ENCODE measurements around the gene LAMTOR3. TPM values are rescaled to one million over a fixed set of nuclear protein-coding genes. Genes with fewer than 3 reads are reported as not detected.
"Not testable (repeated sequence)": the region's sequence is repeated elsewhere in the genome, so short reads cannot be mapped to it uniquely, and the experiment has no call there.

LAMTOR3 gene
- total RNA-seq, 1 experiment from 2014 or later, result 33.6 TPM

DNA sequence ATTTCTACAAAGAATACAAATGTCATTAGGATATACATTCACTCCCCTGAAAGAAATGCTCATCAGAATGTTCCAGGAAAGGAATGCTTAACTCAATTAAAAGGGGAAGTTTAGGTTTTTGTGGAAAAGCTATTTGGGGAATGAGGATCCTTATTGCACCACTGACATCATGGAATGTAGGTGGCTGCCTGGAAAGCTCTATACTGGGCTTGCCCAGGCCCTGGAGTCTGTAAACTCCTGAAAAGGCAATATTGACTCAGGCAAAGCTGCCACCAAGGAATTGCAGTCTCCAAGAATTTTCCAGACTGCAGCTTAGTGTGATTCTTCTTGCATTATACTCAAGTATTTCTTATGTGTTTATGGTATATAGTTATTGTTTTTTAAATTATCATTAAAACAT, 61.9 kb downstream of the LAMTOR3 start:
- Mint-ChIP-seq H3K9me3 (ENCODE audit: unreplicated experiment) (no peaks in the 10 kb centered on the region), H3K4me1 (ENCODE audit: low read depth, unreplicated experiment) (no peaks in the 10 kb centered on the region), H3K36me3 (ENCODE audit: insufficient read depth, unreplicated experiment) (peaks cover 5% of the 10 kb centered on the region), H3K4me3 (ENCODE audit: unreplicated experiment) (no peak overlapping the region), H3K27ac (ENCODE audit: unreplicated experiment) (no peak overlapping the region), H3K27me3 (ENCODE audit: insufficient read depth, unreplicated experiment) (peaks cover 2% of the 10 kb centered on the region)
- POLR2A ChIA-PET, result no interaction called here
- H3K27me3 ChIP-seq (replicated peaks; ENCODE audit: control insufficient read depth, insufficient read depth, low read length), result no peaks in the 10 kb centered on the region
- TF ChIP-seq, protein P1, sequence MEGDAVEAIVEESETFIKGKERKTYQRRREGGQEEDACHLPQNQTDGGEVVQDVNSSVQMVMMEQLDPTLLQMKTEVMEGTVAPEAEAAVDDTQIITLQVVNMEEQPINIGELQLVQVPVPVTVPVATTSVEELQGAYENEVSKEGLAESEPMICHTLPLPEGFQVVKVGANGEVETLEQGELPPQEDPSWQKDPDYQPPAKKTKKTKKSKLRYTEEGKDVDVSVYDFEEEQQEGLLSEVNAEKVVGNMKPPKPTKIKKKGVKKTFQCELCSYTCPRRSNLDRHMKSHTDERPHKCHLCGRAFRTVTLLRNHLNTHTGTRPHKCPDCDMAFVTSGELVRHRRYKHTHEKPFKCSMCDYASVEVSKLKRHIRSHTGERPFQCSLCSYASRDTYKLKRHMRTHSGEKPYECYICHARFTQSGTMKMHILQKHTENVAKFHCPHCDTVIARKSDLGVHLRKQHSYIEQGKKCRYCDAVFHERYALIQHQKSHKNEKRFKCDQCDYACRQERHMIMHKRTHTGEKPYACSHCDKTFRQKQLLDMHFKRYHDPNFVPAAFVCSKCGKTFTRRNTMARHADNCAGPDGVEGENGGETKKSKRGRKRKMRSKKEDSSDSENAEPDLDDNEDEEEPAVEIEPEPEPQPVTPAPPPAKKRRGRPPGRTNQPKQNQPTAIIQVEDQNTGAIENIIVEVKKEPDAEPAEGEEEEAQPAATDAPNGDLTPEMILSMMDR (IDR thresholded peaks at IDR 0.05; ENCODE audit: insufficient read depth in 1 of 2, low read depth in 1 of 2, low read length in 1 of 2, severe bottlenecking in 1 of 2, unreplicated experiment in 1 of 2), result no peak
- no TSS peak for BruUV-seq (replicated peaks)
- H3K4me3 ChIP-seq (ENCODE audit: low read depth, low read length), result no peak overlapping the region
- H3K36me3 ChIP-seq (ENCODE audit: control insufficient read depth, insufficient read depth, low read length), result no peaks in the 10 kb centered on the region
- intact Hi-C loops (cut with micrococcal nuclease; ENCODE audit: unreplicated experiment), result no loop called here
- H3K9me3 ChIP-seq, result no peaks in the 10 kb centered on the region
- peaks cover 3% of the 10 kb centered on the region; the same call in 1 of the 2 replicates for H3K4me1 ChIP-seq
- DNase-seq, result no peak
- CTCF ChIA-PET, result interaction anchor here (0.6 kb wide), 1 partner anchor 773 kb away, joined by 5 read pairs; no protein-coding TSS in a partner anchor

DNA sequence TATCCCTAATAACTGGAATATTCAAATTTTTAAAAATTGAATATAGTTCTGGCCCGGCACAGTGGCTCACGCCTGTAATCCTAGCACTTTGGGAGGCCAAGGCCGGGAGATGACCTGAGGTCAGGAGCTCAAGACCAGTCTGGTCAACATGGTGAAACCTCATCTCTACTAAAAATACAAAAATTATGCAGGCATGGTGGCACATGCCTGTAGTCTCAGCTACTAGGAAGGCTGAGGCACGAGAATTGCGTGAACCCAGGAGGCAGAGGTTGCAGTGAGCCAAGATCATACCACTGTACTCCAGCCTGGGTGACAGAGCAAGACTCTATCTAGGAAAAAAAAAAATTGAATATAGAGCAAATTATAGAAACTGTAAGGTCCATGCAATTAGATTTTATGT, 64.2 kb downstream of the LAMTOR3 start:
- H3K4me1 Mint-ChIP-seq (ENCODE audit: low read depth, unreplicated experiment); H3K27ac Mint-ChIP-seq (ENCODE audit: unreplicated experiment); H3K27me3 ChIP-seq (replicated peaks; ENCODE audit: control insufficient read depth, insufficient read depth, low read length); H3K9me3 ChIP-seq; H3K27me3 Mint-ChIP-seq (ENCODE audit: insufficient read depth, unreplicated experiment); H3K36me3 ChIP-seq (ENCODE audit: control insufficient read depth, insufficient read depth, low read length); intact Hi-C loops (cut with micrococcal nuclease; ENCODE audit: unreplicated experiment); H3K4me3 Mint-ChIP-seq (ENCODE audit: unreplicated experiment); H3K9me3 Mint-ChIP-seq (ENCODE audit: unreplicated experiment); DNase-seq; H3K36me3 Mint-ChIP-seq (ENCODE audit: insufficient read depth, unreplicated experiment); BruUV-seq (replicated peaks); POLR2A ChIA-PET; H3K4me1 ChIP-seq; H3K4me3 ChIP-seq (ENCODE audit: low read depth, low read length); CTCF ChIA-PET: not testable (repeated sequence)

DNA sequence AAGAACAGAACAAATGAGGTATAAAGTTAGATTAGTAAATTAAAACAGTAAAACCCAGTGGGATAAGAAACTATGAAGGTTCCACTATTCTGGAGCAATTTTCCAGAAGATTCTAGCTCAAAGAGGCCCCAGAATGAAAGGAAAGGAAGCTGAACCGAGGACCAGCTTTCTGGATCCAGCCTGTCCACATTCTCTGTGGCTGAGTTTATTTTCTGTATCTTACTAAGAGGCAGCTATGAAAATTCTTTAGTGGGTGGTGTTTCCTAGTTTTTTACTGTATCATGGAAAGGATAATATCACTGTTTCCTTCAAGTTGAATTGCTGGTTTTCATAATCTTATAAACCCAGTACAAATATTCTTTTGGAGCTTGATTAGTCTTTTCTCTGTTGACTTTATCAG, 65.8 kb downstream of the LAMTOR3 start:
- Mint-ChIP-seq H3K9me3 (ENCODE audit: unreplicated experiment) (no peaks in the 10 kb centered on the region), H3K4me1 (ENCODE audit: low read depth, unreplicated experiment) (peaks cover 6% of the 10 kb centered on the region), H3K4me3 (ENCODE audit: unreplicated experiment) (no peak overlapping the region), H3K27me3 (ENCODE audit: insufficient read depth, unreplicated experiment) (no peaks in the 10 kb centered on the region), H3K36me3 (ENCODE audit: insufficient read depth, unreplicated experiment) (peaks cover 5% of the 10 kb centered on the region), H3K27ac (ENCODE audit: unreplicated experiment) (no peak overlapping the region)
- intact Hi-C loops (cut with micrococcal nuclease; ENCODE audit: unreplicated experiment), result no loop called here
- POLR2A ChIA-PET, result no interaction called here
- TF ChIP-seq, protein P1 (IDR thresholded peaks at IDR 0.05; ENCODE audit: insufficient read depth in 1 of 2, low read depth in 1 of 2, low read length in 1 of 2, severe bottlenecking in 1 of 2, unreplicated experiment in 1 of 2), result no peak
- no TSS peak for BruUV-seq (replicated peaks)
- Histone ChIP-seq H3K4me3 (ENCODE audit: low read depth, low read length) (no peak overlapping the region), H3K4me1 (peaks cover 3% of the 10 kb centered on the region; the same call in 1 of the 2 replicates), H3K9me3 (no peaks in the 10 kb centered on the region), H3K27me3 (replicated peaks; ENCODE audit: control insufficient read depth, insufficient read depth, low read length) (no peaks in the 10 kb centered on the region), H3K36me3 (ENCODE audit: control insufficient read depth, insufficient read depth, low read length) (no peaks in the 10 kb centered on the region)
- CTCF ChIA-PET, result no interaction called here
- DNase-seq, result no peak

Other genes with a start within 250 kb of the LAMTOR3 start
- gene C4orf54, start 236.6 kb downstream of the LAMTOR3 start, total RNA-seq (2022), result not detected in 2 replicates
- gene DAPP1, start 77.6 kb downstream of the LAMTOR3 start, total RNA-seq (2022), result not detected in 2 replicates
- 32.7 and 37.3 TPM in 2 replicates for gene DNAJB14, start 52.2 kb upstream of the LAMTOR3 start, total RNA-seq (2022)
- gene H2AZ1, start 55.8 kb upstream of the LAMTOR3 start, total RNA-seq (2022), result 430 and 457 TPM in 2 replicates